ENCODE measurements around the gene RALGDS.

The RALGDS gene

DNA sequence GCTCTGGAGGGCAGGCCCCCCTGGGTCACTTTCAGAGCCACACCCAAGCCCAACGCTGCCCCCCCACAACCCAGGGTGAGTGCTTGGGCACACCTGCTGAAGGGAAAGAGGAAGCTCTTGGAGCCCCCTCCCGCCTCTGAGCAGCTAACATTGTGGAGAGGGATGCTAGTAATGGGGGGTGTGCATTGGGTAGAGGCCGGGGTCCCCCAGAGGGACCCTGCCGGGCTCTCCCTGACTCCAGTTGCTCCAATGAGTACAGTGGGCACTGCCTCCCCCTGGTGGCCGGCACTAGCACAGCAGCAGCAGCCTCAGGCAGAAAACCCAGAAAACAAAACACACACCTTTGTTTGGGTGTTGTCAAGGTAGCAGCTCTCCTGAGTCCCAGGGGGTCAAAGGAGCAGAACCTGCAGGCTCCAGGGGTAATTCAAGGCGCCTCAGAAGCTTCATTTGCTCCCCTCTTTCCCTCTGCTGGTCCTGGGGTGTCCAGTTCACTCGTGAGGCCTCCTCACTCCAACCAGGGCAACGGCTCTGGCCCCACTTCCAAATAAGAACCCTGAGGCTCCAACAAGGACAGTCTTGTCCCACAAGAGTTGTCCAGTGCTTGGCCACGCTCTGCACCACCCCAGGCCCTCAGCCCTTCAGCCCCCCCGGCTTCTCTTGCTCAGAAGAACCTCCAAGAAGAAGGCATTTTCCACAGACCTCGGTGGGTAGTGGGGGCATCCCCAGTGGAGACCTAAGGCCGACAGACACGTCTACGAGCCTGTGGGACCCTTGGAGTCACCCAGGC, 26.6 kb upstream of the RALGDS start:
- Histone ChIP-seq H3K27me3 (ENCODE audit: low read depth, low read length) (no peaks in the 10 kb centered on the region), H3K9ac (ENCODE audit: low read length) (peak overlapping the region; percentile 88), H3K4me2 (ENCODE audit: low read length) (peak overlapping the region; percentile 88), H3K9me3 (ENCODE audit: insufficient read depth, low read length) (no peaks in the 10 kb centered on the region), H3K4me3 (ENCODE audit: low read length) (peak overlapping the region; percentile 96), H3K27ac (ENCODE audit: low read length) (peak overlapping the region; percentile 68), H3K4me1 (ENCODE audit: low read length) (peaks cover 14% of the 10 kb centered on the region), H3K79me2 (ENCODE audit: low read length) (peaks cover 60% of the 10 kb centered on the region), H3K36me3 (replicated peaks; ENCODE audit: low read depth, low read length) (peaks cover 4% of the 10 kb centered on the region), H4K20me1 (ENCODE audit: insufficient read depth, low read length) (peaks cover 47% of the 10 kb centered on the region), H2AFZ (ENCODE audit: low read depth, low read length) (no peak overlapping the region)
- TF ChIP-seq EZH2phosphoT487 (IDR thresholded peaks at IDR 0.05; ENCODE audit: low read depth) = no peak
- TF ChIP-seq, protein P1, sequence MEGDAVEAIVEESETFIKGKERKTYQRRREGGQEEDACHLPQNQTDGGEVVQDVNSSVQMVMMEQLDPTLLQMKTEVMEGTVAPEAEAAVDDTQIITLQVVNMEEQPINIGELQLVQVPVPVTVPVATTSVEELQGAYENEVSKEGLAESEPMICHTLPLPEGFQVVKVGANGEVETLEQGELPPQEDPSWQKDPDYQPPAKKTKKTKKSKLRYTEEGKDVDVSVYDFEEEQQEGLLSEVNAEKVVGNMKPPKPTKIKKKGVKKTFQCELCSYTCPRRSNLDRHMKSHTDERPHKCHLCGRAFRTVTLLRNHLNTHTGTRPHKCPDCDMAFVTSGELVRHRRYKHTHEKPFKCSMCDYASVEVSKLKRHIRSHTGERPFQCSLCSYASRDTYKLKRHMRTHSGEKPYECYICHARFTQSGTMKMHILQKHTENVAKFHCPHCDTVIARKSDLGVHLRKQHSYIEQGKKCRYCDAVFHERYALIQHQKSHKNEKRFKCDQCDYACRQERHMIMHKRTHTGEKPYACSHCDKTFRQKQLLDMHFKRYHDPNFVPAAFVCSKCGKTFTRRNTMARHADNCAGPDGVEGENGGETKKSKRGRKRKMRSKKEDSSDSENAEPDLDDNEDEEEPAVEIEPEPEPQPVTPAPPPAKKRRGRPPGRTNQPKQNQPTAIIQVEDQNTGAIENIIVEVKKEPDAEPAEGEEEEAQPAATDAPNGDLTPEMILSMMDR (IDR thresholded peaks at IDR 0.05; ENCODE audit: low read depth, low read length) = peak; percentile 82

DNA sequence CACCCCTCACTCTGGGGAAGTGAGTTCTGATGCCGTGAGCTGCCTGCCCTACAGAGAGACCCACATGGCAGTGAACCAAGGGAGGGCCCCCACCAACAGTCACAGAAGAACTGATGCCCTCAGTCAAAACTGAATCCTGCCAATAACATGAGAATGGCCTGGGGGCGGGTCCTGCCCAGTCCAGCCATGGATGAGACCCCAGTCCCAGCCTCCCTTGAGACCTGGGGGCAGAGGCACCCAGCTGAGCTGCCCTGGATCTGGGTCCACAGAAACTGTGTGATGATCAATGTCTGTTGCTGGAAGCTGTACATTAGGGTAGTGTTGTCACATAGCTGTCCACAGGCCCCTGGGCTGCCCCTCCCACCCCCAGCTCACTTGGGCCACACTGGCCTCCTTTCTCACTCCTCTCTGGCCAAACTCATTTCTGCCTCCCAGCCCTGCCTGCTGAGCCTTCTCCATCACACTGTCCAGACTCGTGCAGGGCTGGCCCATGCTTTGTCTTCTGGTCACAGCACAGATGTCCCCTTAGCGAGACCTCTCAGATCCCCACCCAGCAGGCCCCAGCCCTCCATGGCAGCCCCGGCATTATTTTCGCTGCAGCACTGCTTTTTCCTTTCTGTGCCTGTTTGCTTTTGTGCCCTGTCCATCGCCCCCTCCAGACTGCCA, 25.8 kb upstream of the RALGDS start:
- H3K27ac ChIP-seq (ENCODE audit: low read length) = no peak overlapping the region
- H4K20me1 ChIP-seq (ENCODE audit: insufficient read depth, low read length) = peaks cover 54% of the 10 kb centered on the region
- H3K27me3 ChIP-seq (ENCODE audit: low read depth, low read length) = no peaks in the 10 kb centered on the region
- TF ChIP-seq, protein P1 (IDR thresholded peaks at IDR 0.05; ENCODE audit: low read depth, low read length) = no peak
- TF ChIP-seq EZH2phosphoT487 (IDR thresholded peaks at IDR 0.05; ENCODE audit: low read depth) = no peak
- peaks cover 67% of the 10 kb centered on the region for H3K79me2 ChIP-seq (ENCODE audit: low read length)
- H3K9ac ChIP-seq (ENCODE audit: low read length) = no peak overlapping the region
- peaks cover 18% of the 10 kb centered on the region for H3K4me1 ChIP-seq (ENCODE audit: low read length)
- H3K4me3 ChIP-seq (ENCODE audit: low read length) = peak overlapping the region; percentile 96; the same call in 1 of the 2 replicates
- H3K4me2 ChIP-seq (ENCODE audit: low read length) = peak overlapping the region; percentile 88
- H2AFZ ChIP-seq (ENCODE audit: low read depth, low read length) = no peak overlapping the region
- H3K9me3 ChIP-seq (ENCODE audit: insufficient read depth, low read length) = no peaks in the 10 kb centered on the region
- H3K36me3 ChIP-seq (replicated peaks; ENCODE audit: low read depth, low read length) = peaks cover 4% of the 10 kb centered on the region

DNA sequence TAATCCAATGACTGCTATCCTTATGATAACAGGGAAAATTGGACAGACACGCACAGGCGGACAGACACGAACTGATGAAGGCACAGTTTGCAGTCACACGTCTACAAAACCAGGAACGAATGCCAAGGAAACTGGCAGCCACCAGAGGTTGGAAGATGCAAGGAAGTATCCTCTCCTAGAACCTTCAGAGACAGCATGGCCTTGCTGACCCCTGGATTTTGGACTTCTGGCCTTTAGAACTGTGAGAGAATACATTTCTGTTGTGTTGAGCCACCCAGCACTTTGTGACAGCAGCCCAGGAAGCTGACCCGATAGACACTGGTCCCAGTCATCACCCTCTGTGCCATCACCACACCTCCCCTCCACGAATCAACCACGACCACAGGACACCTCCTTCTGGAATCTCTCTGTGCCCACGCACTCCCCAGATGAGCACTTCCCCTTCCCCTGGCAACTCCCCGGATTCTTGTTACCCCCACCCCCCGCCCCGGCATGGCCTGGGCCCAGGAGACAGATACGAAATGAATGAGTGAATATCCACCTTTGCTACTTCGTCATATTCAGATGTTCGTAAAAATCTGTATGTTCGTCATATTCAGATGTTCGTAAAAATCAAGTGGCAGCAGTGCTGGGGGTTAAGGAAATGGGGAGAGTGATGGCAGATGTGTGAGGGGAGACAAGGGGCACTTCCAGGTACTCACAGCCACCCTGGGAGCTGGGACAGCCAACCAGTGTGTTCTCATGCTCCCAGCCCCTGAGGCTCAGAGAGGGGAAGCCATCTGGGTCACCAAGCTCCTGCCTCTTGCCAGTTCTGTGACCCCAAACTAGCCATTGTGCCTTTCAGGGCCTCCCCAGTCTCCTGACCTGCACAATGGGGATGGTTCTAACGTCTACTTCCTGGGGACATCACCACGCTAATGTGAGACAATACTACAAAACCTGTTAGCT, 24.1 kb upstream of the RALGDS start:
- Histone ChIP-seq H3K4me2 (ENCODE audit: low read length) (peak overlapping the region; percentile 95), H3K36me3 (replicated peaks; ENCODE audit: low read depth, low read length) (peaks cover 4% of the 10 kb centered on the region), H3K9me3 (ENCODE audit: insufficient read depth, low read length) (no peaks in the 10 kb centered on the region), H2AFZ (ENCODE audit: low read depth, low read length) (no peak overlapping the region), H3K27me3 (ENCODE audit: low read depth, low read length) (no peaks in the 10 kb centered on the region), H3K4me1 (ENCODE audit: low read length) (peaks cover 18% of the 10 kb centered on the region), H3K4me3 (ENCODE audit: low read length) (peak overlapping the region; percentile 77; the same call in 1 of the 2 replicates), H4K20me1 (ENCODE audit: insufficient read depth, low read length) (peaks cover 71% of the 10 kb centered on the region), H3K9ac (ENCODE audit: low read length) (no peak overlapping the region), H3K79me2 (ENCODE audit: low read length) (peaks cover 84% of the 10 kb centered on the region), H3K27ac (ENCODE audit: low read length) (no peak overlapping the region)
- TF ChIP-seq, protein P1 (IDR thresholded peaks at IDR 0.05; ENCODE audit: low read depth, low read length) = no peak
- no peak for TF ChIP-seq EZH2phosphoT487 (IDR thresholded peaks at IDR 0.05; ENCODE audit: low read depth)
